HG03097 (cell line): Measurements from ENCODE around the gene SLC25A48.
A peak's percentile ranks its signal among the peaks of the same experiment; 100 is the strongest.

Experiments used
- ATAC-seq: cut with Tn5 transposase; IDR thresholded peaks from one replicate; pipeline ENCODE4 v1.9.1; 2021; ENCODE audit not compliant: unreplicated experiment, low FRiP score

SLC25A48 gene

DNA sequence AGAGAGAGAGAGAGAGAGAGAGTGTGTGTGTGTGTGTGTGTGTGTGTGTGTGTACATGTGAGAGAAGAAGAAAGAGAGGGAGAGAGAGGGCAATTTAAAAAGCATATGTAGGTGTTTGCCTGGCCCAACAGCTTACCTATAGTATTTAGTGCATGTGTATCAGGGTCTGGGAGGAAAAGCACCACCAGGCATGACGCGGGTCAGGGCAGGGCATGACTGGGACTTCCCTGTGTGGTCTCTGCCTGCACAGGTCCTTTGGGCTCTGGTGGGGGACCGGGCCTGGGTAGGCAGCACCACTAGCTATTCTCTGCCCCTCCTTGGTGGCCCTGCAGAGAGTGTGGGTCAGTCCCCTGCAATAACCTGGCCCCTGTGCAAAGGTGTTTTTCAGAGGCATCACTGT is 45.1 kb downstream of the SLC25A48 start:
- ATAC-seq, result no peak

DNA sequence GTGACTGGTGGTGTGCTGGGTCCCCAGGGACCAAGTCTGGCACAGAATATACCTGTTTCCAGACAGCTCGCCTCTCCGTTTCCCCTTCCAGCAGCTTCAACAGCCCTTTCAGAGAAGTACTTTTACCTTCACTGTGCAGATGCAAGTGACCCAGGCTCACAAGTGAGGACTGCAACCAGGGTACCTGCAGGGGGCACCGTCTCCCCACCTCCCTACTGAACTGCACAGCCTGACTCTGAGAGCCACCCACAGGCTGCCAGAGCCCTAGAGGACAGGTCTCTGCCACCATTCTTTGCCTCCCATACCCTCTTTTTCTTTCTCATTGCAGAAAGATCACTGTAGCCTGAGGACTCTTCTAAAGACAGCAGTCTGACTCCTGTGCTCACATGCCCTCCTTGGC is 45.8 kb downstream of the SLC25A48 start:
- no peak for ATAC-seq

- ATAC-seq, result no peak
Observed at GRCh38 chr5:135880801-135881200, 46.3 kb downstream of the SLC25A48 start.

GRCh38 chr5:135881244-135881643 is 46.8 kb downstream of the SLC25A48 start:
- no peak for ATAC-seq

DNA sequence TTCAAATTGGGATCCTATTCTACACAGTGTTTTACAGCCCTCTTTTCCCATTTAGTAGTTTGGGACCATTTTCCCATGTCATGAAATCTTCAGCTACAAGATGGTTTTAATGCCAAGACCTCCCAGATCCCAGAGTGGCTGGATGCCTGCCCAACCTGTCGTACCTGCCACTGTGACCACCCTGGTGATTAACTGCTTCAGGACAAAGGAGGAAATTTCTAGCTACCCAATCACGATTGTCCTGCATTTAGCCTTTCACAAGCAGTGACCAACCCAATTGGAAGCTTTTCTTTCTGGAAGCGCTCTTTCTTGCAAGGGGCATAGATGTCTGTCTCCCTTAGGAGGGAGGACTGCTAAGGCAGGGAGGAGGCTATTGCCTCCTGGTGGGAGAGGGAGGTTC is 47.4 kb downstream of the SLC25A48 start:
- ATAC-seq, result no peak

DNA sequence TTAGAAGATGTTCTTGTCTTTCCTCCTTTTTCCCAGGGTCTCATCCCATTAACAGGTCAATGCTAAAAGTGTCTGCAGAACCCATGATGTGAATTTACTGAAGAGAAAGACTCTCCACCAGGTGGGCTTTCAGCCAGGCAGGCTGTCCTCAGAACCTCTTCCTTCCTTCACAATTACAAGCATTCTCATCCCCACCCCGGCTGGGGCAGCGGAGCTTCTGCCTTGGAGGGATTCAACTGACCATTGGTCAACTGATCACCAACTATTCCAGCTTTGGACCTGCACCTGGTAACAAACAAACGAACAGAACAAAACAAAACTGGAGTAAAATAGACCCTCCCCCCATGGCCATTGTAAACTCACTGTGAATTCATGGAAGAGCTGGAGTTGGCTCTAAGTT is 48.6 kb downstream of the SLC25A48 start:
- no peak for ATAC-seq

DNA sequence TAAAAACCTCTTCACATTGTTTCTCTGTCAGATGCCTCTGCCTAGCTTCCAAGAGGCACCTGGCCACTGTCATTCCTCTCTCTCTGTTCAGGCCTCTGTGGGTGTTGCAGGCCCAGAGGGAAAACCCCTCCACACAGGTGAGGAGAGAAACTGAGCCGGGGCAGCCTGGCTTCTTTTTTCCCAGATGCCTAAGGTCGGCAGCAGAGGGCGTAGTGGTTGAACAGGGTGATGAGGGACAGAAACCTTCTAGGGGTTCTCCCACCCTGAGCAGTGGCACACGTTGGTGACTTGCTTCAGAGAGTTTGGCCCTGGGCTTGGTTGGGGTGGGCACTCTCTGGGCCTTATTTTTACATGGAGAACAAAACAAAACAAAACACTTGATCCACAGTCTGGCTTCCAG is 49.0 kb downstream of the SLC25A48 start:
- no peak for ATAC-seq

DNA sequence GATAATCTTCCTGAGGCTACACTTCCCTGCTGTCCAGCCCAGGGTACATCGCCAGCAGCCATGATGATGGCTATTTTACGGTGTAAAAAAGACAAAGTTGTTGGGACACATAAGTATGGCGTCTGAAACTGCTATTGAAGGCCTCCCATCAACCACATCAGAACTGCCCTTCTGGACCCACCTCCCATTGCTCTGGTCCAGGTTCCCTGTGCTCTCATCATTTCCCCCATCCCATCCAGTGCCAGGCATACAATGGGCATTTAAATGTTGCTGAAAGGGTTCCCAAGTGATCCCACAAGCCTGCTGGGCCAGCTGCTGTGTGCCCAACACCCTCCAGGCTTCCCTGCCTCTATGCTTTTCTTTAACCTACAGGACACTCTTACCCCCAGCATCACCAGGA is 50.6 kb downstream of the SLC25A48 start:
- no peak for ATAC-seq

- no peak for ATAC-seq
Observed at GRCh38 chr5:135886136-135886535, 51.7 kb downstream of the SLC25A48 start.

DNA sequence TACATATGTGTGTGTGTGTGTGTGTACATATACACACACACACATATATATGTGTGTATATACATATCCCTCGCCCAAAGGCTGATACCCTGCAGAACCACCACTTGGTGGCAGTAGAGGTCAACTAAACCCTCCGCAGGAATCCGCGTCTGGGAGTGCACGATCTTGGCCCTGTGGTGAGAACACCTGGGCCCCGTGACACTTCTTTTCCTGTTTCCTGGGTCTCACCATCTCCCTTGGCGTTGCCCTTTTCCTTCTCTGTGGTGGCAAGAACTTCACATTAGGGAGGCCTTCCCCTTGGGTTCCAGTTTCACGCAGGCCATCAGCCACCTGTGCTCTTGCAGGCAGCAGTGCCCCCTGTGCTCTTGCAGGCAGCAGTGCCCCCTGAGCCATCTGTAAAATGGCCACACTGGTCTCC is 53.0 kb downstream of the SLC25A48 start:
- ATAC-seq, result peak; percentile 86

GRCh38 chr5:135887881-135888614 is 53.6 kb downstream of the SLC25A48 start:
- no peak for ATAC-seq

- no peak for ATAC-seq
Observed at GRCh38 chr5:135890296-135890695, 55.8 kb downstream of the SLC25A48 start.

GRCh38 chr5:135890867-135891266 is 56.4 kb downstream of the SLC25A48 start:
- ATAC-seq, result peak; percentile 67

DNA sequence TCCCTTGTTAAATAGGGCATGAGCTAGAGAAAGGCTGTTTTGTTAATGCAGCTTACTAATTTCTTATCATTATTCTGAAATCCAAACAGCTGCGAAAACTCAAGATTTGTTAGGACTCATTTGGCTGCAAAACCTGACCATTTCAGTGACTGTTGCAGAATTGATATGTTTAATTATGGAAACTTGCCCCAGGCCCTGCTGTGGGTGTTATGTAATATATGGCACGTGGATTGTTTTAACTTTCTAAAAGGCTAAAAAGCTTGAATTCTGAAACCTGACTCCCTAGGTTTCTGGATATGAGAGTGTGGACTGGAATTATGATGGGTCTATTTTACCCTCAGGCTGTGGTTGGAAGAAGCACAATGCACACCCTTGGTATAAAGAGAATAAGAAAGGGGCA is 56.8 kb downstream of the SLC25A48 start:
- ATAC-seq, result no peak

GRCh38 chr5:135891791-135892190 is 57.3 kb downstream of the SLC25A48 start:
- ATAC-seq, result no peak

DNA sequence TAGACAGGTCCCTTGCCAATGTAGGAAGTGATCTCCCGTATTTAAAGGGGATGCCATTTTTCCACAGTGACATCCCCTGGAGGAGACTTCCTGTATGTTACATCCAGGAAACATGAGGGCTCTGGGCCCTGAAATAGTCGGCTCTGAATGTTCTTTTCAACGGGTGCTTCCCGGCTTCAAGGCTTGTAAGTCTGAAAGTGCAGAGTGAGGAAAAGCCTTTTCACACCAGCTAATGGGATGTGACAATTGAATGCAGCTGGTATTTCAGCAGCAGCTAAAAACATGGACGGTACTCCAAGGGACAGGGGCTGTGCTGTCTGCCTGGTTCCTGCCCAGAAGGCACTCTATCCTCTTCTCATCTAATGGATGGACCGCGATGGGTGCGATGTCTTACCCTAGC is 59.8 kb downstream of the SLC25A48 start:
- no peak for ATAC-seq

DNA sequence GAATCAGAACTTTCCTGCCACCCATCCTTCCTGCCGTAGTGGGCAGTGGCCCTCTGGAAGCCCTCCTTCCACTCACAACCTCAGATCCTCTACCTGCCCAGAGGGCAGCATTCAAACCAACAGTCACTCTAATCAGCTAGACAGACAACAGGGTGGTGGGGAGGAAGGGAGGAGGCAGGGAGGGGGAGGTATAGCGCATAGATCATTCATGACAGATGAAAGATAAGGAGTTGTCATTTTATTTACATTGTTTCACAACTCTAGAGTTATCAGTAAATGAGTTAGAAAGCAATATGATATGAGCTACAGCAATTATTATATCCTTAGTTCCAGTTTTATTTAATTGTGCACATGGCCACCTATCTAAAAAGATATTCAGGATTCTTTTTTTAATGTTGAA is 60.3 kb downstream of the SLC25A48 start:
- ATAC-seq, result no peak

DNA sequence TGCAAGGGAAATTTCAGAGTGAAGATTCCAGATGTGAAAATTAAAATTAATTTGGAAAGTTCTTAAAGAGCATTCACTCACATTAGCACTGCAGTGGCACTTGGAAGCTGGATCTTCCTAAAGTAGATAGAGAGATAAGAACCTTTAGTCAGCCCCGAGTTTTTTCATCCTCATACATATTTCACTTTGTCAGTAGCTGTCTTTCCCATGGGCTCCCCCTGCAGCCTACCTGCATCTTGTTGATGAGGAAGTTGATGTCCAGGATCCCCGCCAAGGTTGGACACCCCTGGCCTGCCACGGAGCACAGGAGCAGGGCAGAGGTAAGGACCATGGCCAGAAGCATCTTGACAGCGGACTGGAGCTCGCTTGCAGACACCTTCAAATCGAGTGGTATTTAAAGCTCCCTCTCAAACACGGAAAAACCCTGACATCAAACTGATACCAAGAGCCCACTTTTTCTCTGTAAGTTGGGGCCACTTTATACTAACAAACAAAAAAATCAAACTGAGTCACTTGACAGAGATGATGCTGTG is 61.1 kb downstream of the SLC25A48 start, which contains the start of gene IL9:
IL9 (minus strand) TSS at position 368 of the 533 bp plus-strand sequence; CDS start at position 343, 25 bp downstream.
- no peak for ATAC-seq

- ATAC-seq, result no peak
Observed at GRCh38 chr5:135898651-135899050, 64.2 kb downstream of the SLC25A48 start.

GRCh38 chr5:135900276-135900675 is 65.8 kb downstream of the SLC25A48 start:
- no peak for ATAC-seq

DNA sequence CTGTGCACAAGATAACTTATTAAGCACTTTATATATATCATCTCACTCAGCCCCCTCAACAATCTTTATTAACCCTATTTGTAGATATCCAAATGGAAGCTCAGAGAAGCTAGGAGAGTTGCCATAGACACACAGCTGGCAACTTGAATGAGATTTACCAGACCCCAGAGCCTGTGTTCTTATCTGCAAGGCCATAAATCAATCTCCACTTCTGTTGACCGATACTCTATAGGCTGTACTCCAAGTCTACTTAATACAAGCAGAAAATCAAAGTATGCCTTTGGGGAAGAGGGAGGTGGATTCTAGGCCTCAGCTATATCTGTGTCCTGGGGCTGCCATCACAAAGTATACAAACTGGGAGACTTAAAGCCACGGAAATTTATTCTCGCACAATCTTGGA is 67.2 kb downstream of the SLC25A48 start:
- ATAC-seq, result no peak

- no peak for ATAC-seq
Observed at GRCh38 chr5:135905144-135905543, 70.7 kb downstream of the SLC25A48 start.
